ENCODE measurements around the gene C22orf23. TPM values are rescaled to one million over a fixed set of nuclear protein-coding genes. Genes with fewer than 3 reads are reported as not detected.

The C22orf23 gene
- total RNA-seq, 1 experiment from 2014 or later = 0.47 TPM

GRCh38 chr22:37930270-37930951 lies 23.0 kb downstream of the C22orf23 start:
- no peaks in the 10 kb centered on the region for H4K20me1 ChIP-seq (ENCODE audit: insufficient read depth)
- no peaks in the 10 kb centered on the region for H3K27me3 ChIP-seq (ENCODE audit: insufficient read depth, low read length)
- H3K9me2 ChIP-seq (ENCODE audit: insufficient read depth) = no peaks in the 10 kb centered on the region
- no peak overlapping the region for H3K9ac ChIP-seq (ENCODE audit: low read length)
- no TSS peak for BruUV-seq (replicated peaks)
- peaks cover 13 to 18% of the 10 kb centered on the region in 2 experiments for H3K4me1 ChIP-seq (ENCODE audit: control insufficient read depth in 1 of 2, insufficient read depth in 2 of 2, low read length in 2 of 2)
- ChIA-PET POLR2A (no interaction called here), RAD21 (ENCODE audit: low non-redundant PET in 1 of 2, low total read pairs in 2 of 2, uncharacterized antibody in 2 of 2, unreplicated experiment in 2 of 2) (no interaction called here), CTCF (interaction anchor here (1.0 kb wide), 1 partner anchor 116 kb away, joined by 3 read pairs; no protein-coding TSS in a partner anchor)
- H3K79me2 ChIP-seq (ENCODE audit: insufficient read depth, low read length) = no peaks in the 10 kb centered on the region
- no peaks in the 10 kb centered on the region for H3K9me3 ChIP-seq (ENCODE audit: control insufficient read depth in 1 of 2, insufficient read depth in 1 of 2, low read depth in 1 of 2, low read length in 2 of 2)
- peaks cover 18 to 20% of the 10 kb centered on the region in 2 experiments; a peak in 2 of 4 replicates for H3K36me3 ChIP-seq (ENCODE audit: control insufficient read depth in 1 of 2, insufficient read depth in 2 of 2, low read length in 2 of 2)
- ATAC-seq (peak; percentile 37), DNase-seq (ENCODE audit: low read depth, low spot score) (no peak)
- no peak overlapping the region for H3K27ac ChIP-seq (ENCODE audit: low read depth, low read length)
- H3K4me3 ChIP-seq (replicated peaks in 1 of 2; ENCODE audit: low read depth in 1 of 2, low read length in 2 of 2) = no peak overlapping the region
- H3K4me2 ChIP-seq (ENCODE audit: low read length) = no peak overlapping the region
- intact Hi-C loops (cut with micrococcal nuclease) = loop anchor here (10.0 kb wide), 1 partner anchor 46 kb away; no protein-coding TSS in a partner anchor
- H2AFZ ChIP-seq (ENCODE audit: low read depth, low read length, poor library complexity, severe bottlenecking) = no peak overlapping the region
- TF ChIP-seq EZH2 (IDR thresholded peaks at IDR 0.05) = no peak
- peak; percentile 20 to 60 (median 48); a peak in 5 of 6 replicates for TF ChIP-seq CTCF (IDR thresholded peaks at IDR 0.05 in 2 of 3, conservative IDR thresholded peaks at IDR 0.05 in 1 of 3; ENCODE audit: borderline replicate concordance in 1 of 3, insufficient read depth in 1 of 3, low read depth in 2 of 3, low read length in 2 of 3)

GRCh38 chr22:37929390-37929789 lies 24.0 kb downstream of the C22orf23 start:
- no peaks in the 10 kb centered on the region for H3K79me2 ChIP-seq (ENCODE audit: insufficient read depth, low read length)
- H3K9me3 ChIP-seq (ENCODE audit: control insufficient read depth in 1 of 2, insufficient read depth in 1 of 2, low read depth in 1 of 2, low read length in 2 of 2) = no peaks in the 10 kb centered on the region
- DNase-seq (ENCODE audit: low read depth, low spot score) = no peak
- CTCF ChIA-PET = no interaction called here
- no peaks in the 10 kb centered on the region for H4K20me1 ChIP-seq (ENCODE audit: insufficient read depth)
- RAD21 ChIA-PET (ENCODE audit: low non-redundant PET in 1 of 2, low total read pairs in 2 of 2, uncharacterized antibody in 2 of 2, unreplicated experiment in 2 of 2) = no interaction called here
- no peaks in the 10 kb centered on the region for H3K9me2 ChIP-seq (ENCODE audit: insufficient read depth)
- BruUV-seq (replicated peaks) = no TSS peak
- intact Hi-C loops (cut with micrococcal nuclease) = no loop called here
- no peak for ATAC-seq
- H3K4me2 ChIP-seq (ENCODE audit: low read length) = no peak overlapping the region
- H3K9ac ChIP-seq (ENCODE audit: low read length) = no peak overlapping the region
- H3K36me3 ChIP-seq (ENCODE audit: control insufficient read depth in 1 of 2, insufficient read depth in 2 of 2, low read length in 2 of 2) = peaks cover 18 to 20% of the 10 kb centered on the region in 2 experiments; a peak in 2 of 4 replicates
- peaks cover 13 to 17% of the 10 kb centered on the region in 2 experiments for H3K4me1 ChIP-seq (ENCODE audit: control insufficient read depth in 1 of 2, insufficient read depth in 2 of 2, low read length in 2 of 2)
- POLR2A ChIA-PET = no interaction called here
- H3K27me3 ChIP-seq (ENCODE audit: insufficient read depth, low read length) = no peaks in the 10 kb centered on the region
- H3K4me3 ChIP-seq (replicated peaks in 1 of 2; ENCODE audit: low read depth in 1 of 2, low read length in 2 of 2) = no peak overlapping the region
- H3K27ac ChIP-seq (ENCODE audit: low read depth, low read length) = no peak overlapping the region
- TF ChIP-seq JUND (IDR thresholded peaks at IDR 0.05) (no peak), RAD21 (IDR thresholded peaks at IDR 0.05; ENCODE audit: low read depth) (no peak), EZH2 (IDR thresholded peaks at IDR 0.05) (no peak)
- H2AFZ ChIP-seq (ENCODE audit: low read depth, low read length, poor library complexity, severe bottlenecking) = no peak overlapping the region
